K562 (cell line): Measurements from ENCODE around the gene NINL. TPM values are rescaled to one million over a fixed set of nuclear protein-coding genes. Genes with fewer than 3 reads are reported as not detected.

Experiments used
- ATAC-seq: fragments of 200-7000 bp; cut with Tn5 transposase; 3 replicates; pipeline ENCODE4 v1.9.1; 2020; ENCODE audit warnings: moderate library complexity
- BruUV-seq: library from RNA; stranded (reverse); fragments of 400-500 nt; replicated peaks from 2 replicates; lab custom pipeline; 2021; lab: Mats Ljungman, UMichigan
- CTCF ChIA-PET: fragments of 300-600 bp; formaldehyde crosslinking; extraction: SDS; loops from one replicate; lab custom pipeline; 2021; ENCODE audit warnings: low intra/inter-chr PET ratio; lab: Yijun Ruan, JAX
- POLR2A ChIA-PET: fragments of 300-600, 350-650 bp; sonication (Branson Sonifier 250); formaldehyde crosslinking; extraction: SDS; loops from one replicate; lab custom pipeline; 2021; ENCODE audit warnings: antibody characterized with exemption, inconsistent platforms; lab: Yijun Ruan, JAX
- DNase-seq, 4 experiments: peaks; one replicate each; pipeline versions ENCODE4 v3.0.0 to v3.0.0-alpha.2; 2011 to 2018; ENCODE audit warnings: low spot score in 3 of 4, mixed read lengths in 3 of 4; ENCODE audit errors: extremely low read depth in 1 of 4
- FAIRE-seq: peaks from 2 replicates; lab custom pipeline; 2011; peaks lifted over from hg19 to GRCh38; lab: Jason Lieb, UNC
- H2AFZ ChIP-seq: 2 replicates; pipeline ENCODE4 v1.6.0; 2011; ENCODE audit warnings: low read depth, low read length, control low read depth, inconsistent platforms
- H3K27ac ChIP-seq: fragments of 200-600 bp; 3 replicates; pipeline ENCODE4 v1.8.0; 2011; ENCODE audit warnings: low read depth, mild to moderate bottlenecking, control low read depth, inconsistent platforms, low read length, moderate library complexity, mixed read lengths; ENCODE audit errors: extremely low read depth
- H3K27me3 ChIP-seq, 2 experiments: fragments of 300-600 bp in 1 of 2; 2 replicates in 1 of 2; 3 replicates in 1 of 2; pipeline versions ENCODE4 v1.6.0 to v1.8.0; 2011; ENCODE audit warnings: inconsistent platforms in 2 of 2, low read length in 2 of 2, mild to moderate bottlenecking in 1 of 2, mixed read lengths in 1 of 2, moderate library complexity in 1 of 2; ENCODE audit not compliant: control insufficient read depth in 2 of 2, insufficient read depth in 2 of 2
- H3K36me3 ChIP-seq: fragments of 300-600 bp; 3 replicates; pipeline ENCODE4 v1.8.0; 2011; ENCODE audit warnings: mild to moderate bottlenecking, low read length, inconsistent platforms; ENCODE audit not compliant: control insufficient read depth, insufficient read depth
- H3K4me1 ChIP-seq, 2 experiments: fragments of 200-600 bp in 1 of 2; replicated peaks in 1 of 2; 2 replicates in 1 of 2; 3 replicates in 1 of 2; pipeline versions ENCODE4 v1.5.1 to v1.8.0; 2011; ENCODE audit warnings: inconsistent platforms in 2 of 2, low read length in 2 of 2, mild to moderate bottlenecking in 1 of 2, mixed read lengths in 1 of 2, moderate library complexity in 1 of 2; ENCODE audit not compliant: control insufficient read depth in 2 of 2, insufficient read depth in 2 of 2
- H3K4me2 ChIP-seq: 2 replicates; pipeline ENCODE4 v1.6.1; 2011; ENCODE audit warnings: low read length, control low read depth, inconsistent platforms, mixed read lengths; ENCODE audit not compliant: insufficient read depth
- H3K4me3 ChIP-seq: fragments of 200-600 bp; sonication (generic), shearing (Covaris generic); 2 replicates; pipeline ENCODE4 v1.5.1; 2016; ENCODE audit warnings: control low read depth, inconsistent platforms
- H3K79me2 ChIP-seq: fragments of 200-600 bp; 3 replicates; pipeline ENCODE4 v1.8.0; 2011; ENCODE audit warnings: low read length, inconsistent platforms; ENCODE audit not compliant: control insufficient read depth, insufficient read depth
- H3K9ac ChIP-seq, 2 experiments: 2 replicates each; pipeline versions ENCODE4 v1.6.0 to v1.6.1; 2011; ENCODE audit warnings: low read depth in 2 of 2, low read length in 2 of 2, control low read depth in 1 of 2, inconsistent platforms in 1 of 2, mild to moderate bottlenecking in 1 of 2, mixed read lengths in 1 of 2; ENCODE audit not compliant: insufficient read depth in 1 of 2
- H3K9me1 ChIP-seq: one replicate; pipeline ENCODE4 v1.6.0; 2011; ENCODE audit warnings: inconsistent platforms, mild to moderate bottlenecking, low read length, moderate library complexity; ENCODE audit not compliant: control insufficient read depth, insufficient read depth
- H3K9me3 ChIP-seq: replicated peaks from 2 replicates; pipeline ENCODE4 v1.5.1; 2011; ENCODE audit warnings: low read depth, low read length, inconsistent platforms; ENCODE audit not compliant: control insufficient read depth, insufficient read depth
- H4K20me1 ChIP-seq: replicated peaks from 2 replicates; pipeline ENCODE4 v1.6.1; 2011; ENCODE audit warnings: low read length, inconsistent platforms, mixed read lengths; ENCODE audit not compliant: control insufficient read depth, insufficient read depth
- ASH1L ChIP-seq: fragments of 450-650 bp; IDR thresholded peaks from 2 replicates; pipeline ENCODE4 v1.6.1; 2018; ENCODE audit warnings: borderline replicate concordance, mild to moderate bottlenecking, low read depth; ENCODE audit not compliant: partially characterized antibody
- CCAR2 ChIP-seq: fragments of 200-400 bp; formaldehyde crosslinking; IDR thresholded peaks from 2 replicates; pipeline ENCODE4 v1.6.1; 2017; ENCODE audit warnings: mild to moderate bottlenecking, low read depth, low read length
- CHCHD3 ChIP-seq: fragments of 250-450 bp; sonication (Bioruptor Pico); IDR thresholded peaks from 2 replicates; pipeline ENCODE4 v2.1.2; 2022; ENCODE audit warnings: mild to moderate bottlenecking
- E4F1 ChIP-seq: fragments of 250-450 bp; sonication (Bioruptor Pico); IDR thresholded peaks from 2 replicates; pipeline ENCODE4 v1.5.0; 2021; ENCODE audit warnings: mild to moderate bottlenecking, borderline replicate concordance
- HNRNPLL ChIP-seq: fragments of 200-400 bp; formaldehyde crosslinking; IDR thresholded peaks from 2 replicates; pipeline ENCODE4 v1.6.1; 2017; ENCODE audit warnings: low read length, low read depth, mild to moderate bottlenecking; ENCODE audit not compliant: poor library complexity, severe bottlenecking
- KDM4B ChIP-seq, 2 experiments: fragments of 450-650 bp in 1 of 2; sonication (generic) in 1 of 2; IDR thresholded peaks; 2 replicates each; pipeline ENCODE4 v1.6.1; 2016 to 2017; ENCODE audit warnings: borderline replicate concordance in 2 of 2, antibody characterized with exemption in 1 of 2, low read depth in 1 of 2, mild to moderate bottlenecking in 1 of 2
- RUNX1 ChIP-seq: sonication (generic); IDR thresholded peaks from 2 replicates; pipeline ENCODE4 v1.6.1; 2016; ENCODE audit warnings: antibody characterized with exemption, low read depth
- TSC22D4 ChIP-seq: fragments of 450-650 bp; IDR thresholded peaks from 2 replicates; pipeline ENCODE4 v1.6.1; 2016; ENCODE audit warnings: missing genetic modification characterization, missing biosample characterization, control low read depth
- XRCC3 ChIP-seq: fragments of 450-650 bp; IDR thresholded peaks from 2 replicates; pipeline ENCODE4 v1.6.1; 2017; ENCODE audit warnings: mild to moderate bottlenecking, moderate library complexity
- ZSCAN32 ChIP-seq: fragments of 450-650 bp; formaldehyde crosslinking; IDR thresholded peaks from 2 replicates; pipeline ENCODE4 v1.4.0; 2020; ENCODE audit warnings: mild to moderate bottlenecking, moderate library complexity
- WGBS: fragments of 100-300 bp; shearing (Covaris generic); methylation state at CpG from one replicate; pipeline ENCODE4 v1.1.6; 2016; ENCODE audit warnings: low coverage, mixed read lengths; ENCODE audit not compliant: insufficient coverage; ENCODE audit errors: missing lambda C conversion rate; 5-methylcytosine and 5-hydroxymethylcytosine counted together
- in situ Hi-C: fragments of 300-500 bp; cut with MboI; formaldehyde crosslinking; loops from 4 replicates; pipeline ENCODE4 v1.15.0; 2018; ENCODE audit warnings: inconsistent platforms, mixed read lengths
- intact Hi-C: fragments of 100-400 bp; cut with micrococcal nuclease; formaldehyde crosslinking; loops from 2 replicates; pipeline ENCODE4 v1.14.2; 2022
- polyA plus RNA-seq, 8 experiments: library from polyadenylated mRNA; depleted of rRNA in 4 of 8; stranded (reverse) in 5 of 8; unstranded in 3 of 8; fragments of >200 nt; fragmentation: Nextera tagmentation in 2 of 8; fragmentation: Illumina TruSeq in 1 of 8; extraction: Ambion mirVana in 2 of 8; extraction: Trizol in 1 of 8; gene quantifications; 2 replicates each; pipeline versions ENCODE4 v1.2.1 to v1.2.3, GENCODE V29; 2011 to 2014; ENCODE audit warnings: inconsistent platforms in 1 of 8, missing spikeins in 1 of 8
- total RNA-seq, 7 experiments: library from RNA; depleted of rRNA in 6 of 7; stranded (reverse); fragments of >200 nt in 6 of 7; fragmentation: Illumina TruSeq in 2 of 7; extraction: Trizol in 2 of 7; gene quantifications; 2 replicates each; pipeline versions ENCODE4 v1.2.1 to v1.2.3, GENCODE V29; 2011 to 2021; ENCODE audit warnings: low replicate concordance in 1 of 7
- TF ChIP-seq, protein P1 (sequence below): fragments of 250-450 bp; sonication (Bioruptor Pico); IDR thresholded peaks from 2 replicates; pipeline ENCODE4 v1.4.0; 2020

Gene NINL
- total and polyA plus RNA-seq, 9 of the 15 experiments (the other 6 are each of a cell fraction or from before 2014, with no cell fraction given), result 0.03 to 0.22 (median 0.05) TPM; not detected in 5

GRCh38 chr20:25509084-25509483 is 76.2 kb downstream of the NINL start:
- H3K36me3 ChIP-seq, result no peaks in the 10 kb centered on the region
- no peaks in the 10 kb centered on the region for H3K9me1 ChIP-seq
- peaks cover 6 to 47% of the 10 kb centered on the region in 2 experiments; a peak in 4 of 5 replicates for H3K27me3 ChIP-seq
- no peak overlapping the region for H2AFZ ChIP-seq
- H3K4me2 ChIP-seq, result no peak overlapping the region
- no peaks in the 10 kb centered on the region for H3K79me2 ChIP-seq
- H3K4me1 ChIP-seq, result no peaks in the 10 kb centered on the region
- FAIRE-seq, result no peak
- H3K9ac ChIP-seq, result no peak overlapping the region
- H3K9me3 ChIP-seq, result no peaks in the 10 kb centered on the region
- in situ Hi-C loops, result no loop called here
- TF ChIP-seq HNRNPLL (no peak), CHCHD3 (CRISPR knock-in tag) (no peak), CCAR2 (no peak)
- DNase-seq, result no peak
- no peak overlapping the region for H3K27ac ChIP-seq
- no peak overlapping the region for H3K4me3 ChIP-seq
- 0% methylated on average over 3 of the region's 5 CpGs for WGBS
- CTCF ChIA-PET, result no interaction called here
- H4K20me1 ChIP-seq, result no peaks in the 10 kb centered on the region; the same call in 1 of the 2 replicates
- ATAC-seq, result no peak
- BruUV-seq, result no TSS peak
- POLR2A ChIA-PET, result no interaction called here
- intact Hi-C loops, result no loop called here

DNA sequence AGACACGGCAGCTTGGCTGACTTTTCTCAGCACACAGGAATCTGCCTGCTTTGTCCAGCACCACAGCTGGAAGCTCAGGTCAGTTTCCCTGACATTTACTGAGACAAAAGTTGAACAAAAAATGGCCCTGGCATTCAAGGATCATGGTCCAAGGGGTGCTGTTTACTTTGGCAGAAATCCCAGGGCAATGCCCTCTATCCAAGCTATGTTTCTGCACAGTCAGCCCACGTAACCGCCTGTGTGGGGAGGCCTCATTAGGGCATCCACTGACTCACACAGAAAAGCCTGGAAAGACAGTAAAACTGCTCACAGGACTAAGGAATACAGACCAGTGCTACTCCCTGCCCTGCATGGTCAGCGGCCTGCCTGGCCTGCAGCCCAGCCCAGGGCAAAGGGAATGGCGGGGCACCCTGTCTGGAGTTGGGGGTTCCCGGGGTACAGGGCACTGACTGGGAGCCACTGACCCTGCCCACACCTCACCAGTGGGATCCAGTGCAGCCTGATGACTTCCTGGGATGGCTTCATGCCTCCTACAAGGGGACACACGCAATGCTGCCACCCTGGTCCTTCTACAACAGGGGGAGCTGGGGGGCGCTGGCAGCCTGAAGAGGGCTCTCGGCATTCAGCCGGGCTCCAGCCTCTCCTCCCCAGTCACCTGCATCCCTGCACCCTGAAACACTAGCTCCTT is 77.1 kb downstream of the NINL start:
- Histone ChIP-seq H3K4me3 (no peak overlapping the region), H3K9me1 (no peaks in the 10 kb centered on the region), H3K4me1 (no peaks in the 10 kb centered on the region), H3K79me2 (no peaks in the 10 kb centered on the region), H3K4me2 (no peak overlapping the region), H3K27ac (no peak overlapping the region), H3K9ac (no peak overlapping the region), H3K9me3 (no peaks in the 10 kb centered on the region), H3K27me3 (peaks cover 6 to 52% of the 10 kb centered on the region in 2 experiments; a peak in 4 of 5 replicates), H3K36me3 (no peaks in the 10 kb centered on the region), H4K20me1 (no peaks in the 10 kb centered on the region; the same call in 1 of the 2 replicates), H2AFZ (no peak overlapping the region)
- no peak for DNase-seq
- intact Hi-C loops, result no loop called here
- no TSS peak for BruUV-seq
- CTCF ChIA-PET, result no interaction called here
- no peak for ATAC-seq
- in situ Hi-C loops, result no loop called here
- POLR2A ChIA-PET, result no interaction called here
- WGBS, result 0% methylated on average over 6 of the region's 10 CpGs
- TF ChIP-seq, protein P1, sequence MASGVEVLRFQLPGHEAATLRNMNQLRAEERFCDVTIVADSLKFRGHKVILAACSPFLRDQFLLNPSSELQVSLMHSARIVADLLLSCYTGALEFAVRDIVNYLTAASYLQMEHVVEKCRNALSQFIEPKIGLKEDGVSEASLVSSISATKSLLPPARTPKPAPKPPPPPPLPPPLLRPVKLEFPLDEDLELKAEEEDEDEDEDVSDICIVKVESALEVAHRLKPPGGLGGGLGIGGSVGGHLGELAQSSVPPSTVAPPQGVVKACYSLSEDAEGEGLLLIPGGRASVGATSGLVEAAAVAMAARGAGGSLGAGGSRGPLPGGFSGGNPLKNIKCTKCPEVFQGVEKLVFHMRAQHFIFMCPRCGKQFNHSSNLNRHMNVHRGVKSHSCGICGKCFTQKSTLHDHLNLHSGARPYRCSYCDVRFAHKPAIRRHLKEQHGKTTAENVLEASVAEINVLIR (CRISPR knock-in tag), result no peak
- TF ChIP-seq ZSCAN32 (CRISPR knock-in tag) (no peak), RUNX1 (no peak), ASH1L (no peak), XRCC3 (no peak), KDM4B (IDR thresholded peaks at IDR 0.05; ENCODE audit: borderline replicate concordance in 2 of 2, low read depth in 1 of 2) (no peak), TSC22D4 (tag) (no peak), E4F1 (CRISPR knock-in tag) (no peak)
- FAIRE-seq, result no peak
